CMK (cell line): ENCODE measurements around the gene KAT8.
"Not testable (repeated sequence)": the region's sequence is repeated elsewhere in the genome, so short reads cannot be mapped to it uniquely, and the experiment has no call there.

ENCODE experiments used
- DNase-seq: peaks from one replicate; pipeline ENCODE4 v3.0.0-alpha.2; 2010; ENCODE audit warnings: low read depth

KAT8 gene

DNA sequence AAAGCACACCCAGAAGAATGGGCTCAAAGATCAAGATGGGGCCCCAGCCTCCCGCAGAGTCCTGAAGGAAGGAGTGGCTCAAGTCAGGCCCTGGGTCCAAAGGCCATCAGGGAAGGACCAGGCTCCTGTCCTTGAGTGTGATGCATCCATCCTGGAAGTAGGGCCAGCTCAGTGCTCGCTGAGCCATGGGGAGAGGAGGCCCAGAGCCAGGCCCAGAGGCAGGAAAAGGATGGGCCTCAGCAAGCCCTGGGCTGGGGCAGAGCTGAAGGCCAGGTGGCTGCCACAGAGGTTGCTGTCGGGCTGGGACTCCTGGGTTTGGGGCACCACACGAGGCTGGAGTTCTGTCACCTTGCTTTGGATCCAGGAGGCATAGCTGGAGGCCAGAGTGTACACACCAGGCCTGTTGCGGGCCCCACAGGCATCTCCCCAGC is 14.4 kb downstream of the KAT8 start:
- DNase-seq, result no peak

- no peak for DNase-seq
Measured at GRCh38 chr16:31132303-31132979, 15.0 kb downstream of the KAT8 start.

DNA sequence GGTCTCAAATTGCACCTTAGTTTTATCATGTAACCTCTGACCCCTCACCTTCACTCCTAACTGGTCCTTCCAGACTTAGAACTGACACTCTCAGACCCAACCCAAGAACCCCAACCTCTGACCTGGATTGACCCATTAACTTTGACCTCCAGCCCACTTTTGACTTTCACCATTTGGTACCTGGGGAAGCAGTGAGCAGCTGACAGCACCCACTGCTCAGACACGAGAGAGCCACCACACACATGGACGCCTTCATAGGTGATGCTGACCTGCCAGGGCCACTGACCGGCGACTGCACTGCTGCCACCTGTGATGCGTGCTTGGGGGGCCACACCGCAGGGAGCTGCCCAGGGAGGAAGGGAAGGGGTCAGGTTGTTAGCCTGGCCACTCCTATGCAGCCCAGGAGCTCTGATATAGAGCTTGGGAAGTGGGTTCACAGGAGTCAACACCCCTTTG is 15.6 kb downstream of the KAT8 start:
- DNase-seq, result no peak

DNA sequence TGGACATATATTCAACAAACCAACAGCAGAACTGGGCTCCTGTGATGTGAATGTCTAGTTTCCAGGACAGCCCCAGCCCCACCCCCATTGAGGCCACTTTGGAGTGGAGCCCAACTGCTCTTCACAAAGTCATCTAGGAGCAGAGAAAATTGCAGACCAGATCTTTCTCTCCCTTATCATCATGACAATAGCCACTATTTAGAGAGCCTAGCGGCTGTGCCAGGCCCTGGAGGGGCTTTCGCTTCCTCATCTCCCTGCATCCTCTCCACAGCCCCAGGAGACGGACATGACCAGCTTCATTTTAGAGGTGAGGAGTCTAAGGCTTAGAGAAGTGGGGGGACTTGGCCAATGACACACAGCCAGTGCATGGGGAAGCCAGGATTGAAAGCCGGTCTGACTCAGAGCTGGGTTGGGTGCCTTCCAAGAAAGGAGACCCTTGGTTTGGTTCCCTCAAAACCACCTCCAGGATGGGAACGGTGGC is 16.7 kb downstream of the KAT8 start:
- DNase-seq, result no peak

GRCh38 chr16:31134625-31135534 is 17.4 kb downstream of the KAT8 start:
- DNase-seq, result no peak

GRCh38 chr16:31135535-31136286 is 18.2 kb downstream of the KAT8 start, which contains the start of gene PRSS8:
Gene PRSS8 (minus strand): TSS chr16:31135727. CDS start chr16:31135498, 229 bp downstream.
- DNase-seq, result no peak

GRCh38 chr16:31136287-31136662 is 18.8 kb downstream of the KAT8 start:
- DNase-seq, result no peak

GRCh38 chr16:31136822-31137499 is 19.5 kb downstream of the KAT8 start:
- not testable (repeated sequence) for DNase-seq

GRCh38 chr16:31138621-31139578 is 21.4 kb downstream of the KAT8 start:
- DNase-seq, result no peak

DNA sequence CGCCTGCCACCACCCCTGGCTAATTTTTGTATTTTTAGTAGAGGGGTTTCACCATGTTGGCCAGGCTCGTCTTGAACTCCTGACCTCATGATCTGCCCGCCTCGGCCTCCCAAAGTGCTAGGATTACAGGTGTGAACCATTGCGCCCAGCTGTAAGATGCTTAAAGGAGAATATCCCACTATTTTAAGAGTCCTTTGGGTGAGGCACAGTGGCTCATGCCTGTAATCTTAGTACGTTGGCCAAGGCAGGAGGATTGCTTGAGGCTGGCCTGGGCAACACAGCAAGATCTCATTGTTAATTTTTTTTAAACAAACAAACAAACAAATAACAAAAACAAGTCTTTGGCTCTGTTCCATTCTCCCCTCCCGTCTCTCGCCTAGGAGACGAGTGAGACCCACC is 23.6 kb downstream of the KAT8 start:
- DNase-seq, result not testable (repeated sequence)

- no peak for DNase-seq
Measured at GRCh38 chr16:31141489-31142108, 24.1 kb downstream of the KAT8 start.

GRCh38 chr16:31142109-31143010 is 24.9 kb downstream of the KAT8 start:
- DNase-seq, result peak; percentile 97

GRCh38 chr16:31143011-31143693 is 25.7 kb downstream of the KAT8 start:
- DNase-seq, result no peak

DNA sequence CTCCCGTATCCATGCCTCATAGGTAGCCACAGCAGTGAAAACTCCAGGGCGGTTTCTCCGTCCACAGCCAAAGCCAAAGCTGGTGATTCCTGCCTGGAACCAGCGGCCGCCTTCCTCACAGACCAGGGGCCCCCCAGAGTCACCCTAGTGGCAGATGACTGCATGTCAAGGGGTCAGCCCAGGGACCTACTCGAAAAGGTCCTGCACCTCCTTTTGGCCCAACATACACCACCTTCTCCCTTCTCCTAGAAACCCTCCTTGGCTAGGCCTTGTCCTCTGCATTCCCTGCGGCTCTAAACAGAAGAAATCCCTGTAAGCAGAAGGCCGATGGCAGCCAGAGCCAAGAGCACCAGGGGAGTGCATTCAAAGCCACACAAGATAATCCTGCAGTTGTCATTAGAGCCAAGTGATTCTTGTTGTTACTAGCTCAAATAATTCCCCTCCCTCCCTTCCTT is 26.3 kb downstream of the KAT8 start:
- no peak for DNase-seq

GRCh38 chr16:31144418-31144817 is 27.0 kb downstream of the KAT8 start:
- not testable (repeated sequence) for DNase-seq

DNA sequence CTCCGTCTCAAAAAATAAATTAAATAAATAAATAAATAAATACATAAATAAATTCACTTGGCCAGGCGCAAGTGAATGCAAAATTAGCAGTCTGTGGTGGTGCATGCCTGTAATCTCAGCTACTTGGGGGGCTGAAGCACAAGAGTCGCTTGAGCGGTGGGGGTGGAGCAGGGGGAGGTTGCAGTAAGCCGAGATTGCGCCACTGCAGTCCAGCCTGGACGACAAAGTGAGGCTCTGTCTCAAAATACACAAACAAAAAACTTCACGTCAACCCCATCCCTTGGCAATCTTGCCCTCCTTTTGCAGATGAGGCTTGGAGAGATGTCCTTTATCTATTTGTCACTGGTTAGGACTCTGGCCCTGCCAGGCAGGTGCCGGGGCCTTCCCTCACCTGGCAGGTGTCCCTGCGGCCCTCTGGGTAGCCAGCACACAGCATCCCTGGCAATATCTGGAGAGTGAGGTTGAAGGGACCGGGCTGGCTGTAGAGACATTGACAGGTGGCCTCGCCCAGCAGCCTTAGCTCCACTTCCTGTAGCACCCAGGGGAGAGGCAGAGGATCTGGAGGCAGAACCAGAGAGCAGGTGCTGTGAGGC is 28.0 kb downstream of the KAT8 start:
- DNase-seq, result no peak

DNA sequence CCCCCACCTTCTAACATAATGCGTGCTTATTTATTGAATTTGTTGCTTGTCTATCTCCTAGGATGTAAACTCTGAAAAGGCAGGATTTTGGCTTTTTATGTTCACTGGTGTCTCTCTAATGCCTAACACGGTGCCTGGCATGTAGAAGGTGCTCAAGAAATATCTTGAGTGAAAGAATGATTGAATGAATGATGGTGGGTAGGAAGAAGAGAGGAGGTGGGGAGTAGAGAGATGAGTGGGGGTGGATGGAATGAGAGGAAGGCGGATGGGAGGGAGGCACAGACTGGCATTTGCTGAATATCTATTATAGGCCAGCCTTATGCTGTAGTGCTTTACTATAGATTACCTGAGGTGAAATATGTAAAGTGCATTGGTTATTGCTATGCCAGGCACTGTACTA is 30.1 kb downstream of the KAT8 start:
- DNase-seq, result no peak

DNA sequence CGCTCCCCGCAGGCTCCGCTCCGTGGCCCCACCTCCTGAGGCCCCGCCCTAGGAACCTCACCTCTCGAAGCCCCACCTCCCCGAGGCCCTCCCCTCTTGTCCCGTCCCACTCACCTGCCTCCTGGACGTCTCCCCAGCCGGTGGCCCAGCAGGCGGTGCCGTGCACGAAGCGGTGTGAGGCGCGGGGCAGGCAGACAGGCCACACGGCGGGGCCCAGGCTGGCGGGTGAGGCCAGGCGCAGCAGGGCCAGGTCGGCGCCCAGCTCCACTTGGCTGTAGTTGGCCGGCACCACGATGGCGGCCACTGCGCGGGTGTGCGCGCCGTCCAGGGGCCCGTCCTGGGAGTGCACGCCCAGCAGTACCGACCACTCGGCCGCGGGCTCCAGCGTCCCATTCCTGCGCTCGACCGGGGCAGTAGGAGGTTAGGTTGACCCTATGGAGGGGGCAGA is 30.8 kb downstream of the KAT8 start:
- DNase-seq, result no peak
